IPS-20b (cell line): ENCODE data around the gene AQP5.

Experiments used
- H3K27ac ChIP-seq: one replicate; pipeline ENCODE4 v1.5.1; 2013; ENCODE audit warnings: low read length
- H3K27me3 ChIP-seq: 2 replicates; pipeline ENCODE4 v1.6.1; 2013; ENCODE audit warnings: mild to moderate bottlenecking, low read length, inconsistent platforms; ENCODE audit not compliant: insufficient read depth
- H3K36me3 ChIP-seq: 2 replicates; pipeline ENCODE4 v1.6.1; 2013; ENCODE audit warnings: low read depth, mild to moderate bottlenecking, inconsistent platforms, low read length, moderate library complexity; ENCODE audit not compliant: insufficient read depth
- H3K4me1 ChIP-seq: 2 replicates; pipeline ENCODE4 v1.6.1; 2013; ENCODE audit warnings: mild to moderate bottlenecking, control low read depth, inconsistent platforms, low read length, moderate library complexity; ENCODE audit not compliant: insufficient read depth
- H3K4me3 ChIP-seq: 2 replicates; pipeline ENCODE4 v1.5.1; 2013; ENCODE audit warnings: mild to moderate bottlenecking, low read length, inconsistent platforms
- H3K9ac ChIP-seq: 2 replicates; pipeline ENCODE4 v1.6.1; 2013; ENCODE audit warnings: low read depth, mild to moderate bottlenecking, inconsistent platforms, low read length, moderate library complexity
- H3K9me3 ChIP-seq: 2 replicates; pipeline ENCODE4 v1.6.1; 2013; ENCODE audit warnings: mild to moderate bottlenecking, low read depth, low read length, inconsistent platforms; ENCODE audit not compliant: insufficient read depth

AQP5 gene

DNA sequence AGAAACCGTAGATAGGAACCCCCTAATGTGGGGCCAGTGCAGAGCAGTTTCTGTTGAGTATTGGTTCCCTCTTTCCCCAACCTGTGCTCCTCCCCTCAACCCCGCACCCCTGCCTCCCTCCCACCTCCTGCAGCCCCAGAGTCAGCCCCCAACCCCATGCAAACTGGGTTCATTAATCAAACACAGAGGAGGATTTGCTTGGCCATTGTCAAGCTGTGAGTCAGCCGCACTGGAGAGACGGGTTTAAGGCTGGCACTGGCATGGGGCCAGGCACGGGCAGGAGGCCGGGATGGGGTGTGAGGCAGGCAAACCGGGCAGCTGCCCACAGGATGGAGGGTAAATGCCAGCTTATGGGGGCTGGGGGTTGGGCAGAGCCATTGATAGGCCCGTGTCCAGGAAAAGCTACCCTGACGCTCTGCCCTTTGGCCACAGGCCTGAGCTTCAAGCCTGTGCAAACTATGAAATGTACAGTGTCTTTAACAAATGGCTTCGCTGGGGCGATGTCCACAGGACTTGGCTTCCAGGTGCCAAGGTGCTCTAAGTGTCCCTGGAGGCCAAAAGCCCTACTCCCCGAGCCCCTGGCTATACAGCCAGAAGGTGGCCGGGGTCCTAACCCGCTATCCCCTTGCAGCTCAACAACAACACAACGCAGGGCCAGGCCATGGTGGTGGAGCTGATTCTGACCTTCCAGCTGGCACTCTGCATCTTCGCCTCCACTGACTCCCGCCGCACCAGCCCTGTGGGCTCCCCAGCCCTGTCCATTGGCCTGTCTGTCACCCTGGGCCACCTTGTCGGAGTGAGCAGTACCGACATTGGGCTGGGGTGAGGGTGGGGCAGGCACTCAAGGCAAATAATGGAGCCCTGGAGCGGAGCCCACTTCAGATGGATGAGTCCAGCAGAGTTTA lies 1.4 kb downstream of the AQP5 start:
- no peaks in the 10 kb centered on the region for H3K9me3 ChIP-seq
- peaks cover 18% of the 10 kb centered on the region for H3K4me1 ChIP-seq
- no peaks in the 10 kb centered on the region for H3K36me3 ChIP-seq
- H3K27me3 ChIP-seq, result peaks cover 95% of the 10 kb centered on the region
- no peak overlapping the region for H3K27ac ChIP-seq
- H3K9ac ChIP-seq, result no peak overlapping the region
- H3K4me3 ChIP-seq, result no peak overlapping the region

DNA sequence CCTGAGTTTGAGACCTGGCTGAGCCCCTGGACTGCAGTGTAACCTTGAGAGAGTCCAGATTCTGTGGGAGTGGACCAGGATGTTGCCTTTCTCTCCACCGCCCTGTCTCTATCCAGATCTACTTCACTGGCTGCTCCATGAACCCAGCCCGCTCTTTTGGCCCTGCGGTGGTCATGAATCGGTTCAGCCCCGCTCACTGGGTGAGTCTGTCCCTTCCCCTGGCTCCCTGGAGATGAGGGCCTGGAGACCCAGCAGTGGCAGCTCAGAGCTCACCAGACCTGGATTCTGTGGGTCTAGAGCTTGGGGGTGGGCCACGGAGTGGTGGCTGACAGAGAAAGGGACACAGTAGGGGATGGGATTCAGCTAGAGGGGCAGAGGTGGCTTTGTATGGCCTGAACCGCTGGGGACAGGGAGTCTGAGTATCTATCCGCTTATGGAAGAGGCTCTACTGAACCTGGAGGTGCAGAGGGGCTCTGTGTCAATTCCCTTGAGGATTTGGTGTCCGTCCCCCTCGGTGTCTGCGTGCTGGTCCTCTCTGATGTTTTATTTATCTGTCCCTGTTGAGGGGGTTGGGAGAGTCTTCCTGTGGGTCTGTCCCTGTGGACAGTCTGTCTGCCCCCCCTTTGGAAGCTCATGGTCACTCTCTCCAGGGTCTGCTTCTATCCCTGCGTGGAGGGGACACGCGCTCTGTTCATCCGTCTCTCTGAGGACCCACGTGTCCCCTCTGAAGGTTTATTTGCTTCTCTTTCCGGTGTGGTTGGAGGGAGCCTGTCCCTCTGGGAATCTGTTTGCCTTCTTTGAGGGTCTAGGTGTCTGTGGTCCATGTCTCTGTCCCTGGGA lies 2.5 kb downstream of the AQP5 start:
- Histone ChIP-seq H3K4me1 (peaks cover 15% of the 10 kb centered on the region), H3K27me3 (peaks cover 95% of the 10 kb centered on the region), H3K9me3 (no peaks in the 10 kb centered on the region), H3K36me3 (no peaks in the 10 kb centered on the region), H3K27ac (no peak overlapping the region), H3K9ac (no peak overlapping the region), H3K4me3 (no peak overlapping the region)

DNA sequence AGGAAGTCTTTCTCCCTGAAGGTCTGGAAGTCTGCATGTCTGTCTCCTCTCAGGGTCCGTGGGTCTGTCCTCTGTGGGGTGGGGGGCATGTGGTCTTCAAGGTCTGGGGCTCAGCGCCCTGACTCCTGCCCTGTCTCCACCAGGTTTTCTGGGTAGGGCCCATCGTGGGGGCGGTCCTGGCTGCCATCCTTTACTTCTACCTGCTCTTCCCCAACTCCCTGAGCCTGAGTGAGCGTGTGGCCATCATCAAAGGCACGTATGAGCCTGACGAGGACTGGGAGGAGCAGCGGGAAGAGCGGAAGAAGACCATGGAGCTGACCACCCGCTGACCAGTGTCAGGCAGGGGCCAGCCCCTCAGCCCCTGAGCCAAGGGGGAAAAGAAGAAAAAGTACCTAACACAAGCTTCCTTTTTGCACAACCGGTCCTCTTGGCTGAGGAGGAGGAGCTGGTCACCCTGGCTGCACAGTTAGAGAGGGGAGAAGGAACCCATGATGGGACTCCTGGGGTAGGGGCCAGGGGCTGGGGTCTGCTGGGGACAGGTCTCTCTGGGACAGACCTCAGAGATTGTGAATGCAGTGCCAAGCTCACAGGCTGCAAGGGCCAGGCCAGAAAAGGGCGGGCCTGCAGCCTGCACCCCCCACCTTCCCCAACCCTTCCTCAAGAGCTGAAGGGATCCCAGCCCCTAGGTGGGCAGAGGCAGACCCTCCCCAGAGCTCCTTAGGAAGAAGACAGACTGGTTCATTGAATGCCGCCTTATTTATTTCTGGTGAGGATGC lies 3.4 kb downstream of the AQP5 start:
- Histone ChIP-seq H3K4me1 (peaks cover 7% of the 10 kb centered on the region), H3K27ac (no peak overlapping the region), H3K36me3 (no peaks in the 10 kb centered on the region), H3K9me3 (no peaks in the 10 kb centered on the region), H3K9ac (no peak overlapping the region), H3K27me3 (peaks cover 95% of the 10 kb centered on the region), H3K4me3 (no peak overlapping the region)

DNA sequence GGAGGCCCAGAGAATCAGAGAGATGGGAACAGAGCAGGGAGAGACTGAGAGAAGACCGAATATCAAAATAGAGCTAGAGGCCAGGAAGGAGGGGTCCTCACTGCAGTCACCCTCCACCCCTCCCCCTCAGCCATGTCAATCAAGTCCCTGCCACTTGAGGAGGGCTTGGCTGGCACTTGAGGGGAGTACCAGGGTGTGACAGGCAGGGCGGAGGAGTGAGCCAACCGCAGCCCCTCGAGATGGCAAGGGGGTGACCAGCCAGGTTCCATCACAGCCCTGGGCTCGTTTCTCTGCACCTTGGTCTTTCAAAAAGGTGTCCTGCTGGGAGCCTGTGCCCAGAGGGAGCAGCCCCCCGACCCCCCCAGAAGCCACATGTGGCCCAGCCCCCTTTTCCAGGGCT lies 4.2 kb downstream of the AQP5 start:
- Histone ChIP-seq H3K9ac (no peak overlapping the region), H3K9me3 (no peaks in the 10 kb centered on the region), H3K27me3 (peaks cover 95% of the 10 kb centered on the region), H3K27ac (no peak overlapping the region), H3K4me3 (no peak overlapping the region), H3K36me3 (no peaks in the 10 kb centered on the region), H3K4me1 (no peaks in the 10 kb centered on the region)

DNA sequence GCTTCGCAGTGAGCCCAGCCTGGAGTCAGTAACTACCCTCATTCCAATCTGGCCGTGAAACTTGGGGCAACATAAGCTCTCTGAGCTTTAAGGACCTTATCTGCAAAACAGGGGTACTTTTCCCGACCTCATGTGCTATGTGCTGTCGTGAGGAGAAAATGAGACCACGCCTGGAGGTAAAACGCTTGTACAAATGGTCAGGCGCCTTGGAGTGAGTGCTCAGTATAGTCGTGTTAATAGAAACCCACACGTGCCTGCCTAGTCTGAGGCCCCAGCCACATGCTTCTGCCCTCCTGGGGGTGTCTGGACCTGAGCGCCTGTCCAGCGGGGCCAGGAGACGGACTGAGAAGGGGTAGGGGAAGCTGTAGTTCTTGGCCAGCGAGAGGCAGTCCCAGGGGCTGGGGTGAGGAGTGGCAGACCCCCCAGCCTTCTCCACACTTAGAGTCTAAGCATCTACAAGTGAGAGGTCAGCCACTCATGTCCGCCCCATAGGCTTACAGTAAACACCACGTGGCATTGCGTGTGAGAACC lies 4.9 kb downstream of the AQP5 start:
- H3K9ac ChIP-seq, result no peak overlapping the region
- H3K36me3 ChIP-seq, result no peaks in the 10 kb centered on the region
- peaks cover 96% of the 10 kb centered on the region for H3K27me3 ChIP-seq
- no peaks in the 10 kb centered on the region for H3K9me3 ChIP-seq
- no peak overlapping the region; the same call in 1 of the 2 replicates for H3K4me3 ChIP-seq
- H3K4me1 ChIP-seq, result 0 out of 2 replicates have a peak, but pooled peaks cover 1% of the 10 kb centered on the region
- no peak overlapping the region for H3K27ac ChIP-seq

DNA sequence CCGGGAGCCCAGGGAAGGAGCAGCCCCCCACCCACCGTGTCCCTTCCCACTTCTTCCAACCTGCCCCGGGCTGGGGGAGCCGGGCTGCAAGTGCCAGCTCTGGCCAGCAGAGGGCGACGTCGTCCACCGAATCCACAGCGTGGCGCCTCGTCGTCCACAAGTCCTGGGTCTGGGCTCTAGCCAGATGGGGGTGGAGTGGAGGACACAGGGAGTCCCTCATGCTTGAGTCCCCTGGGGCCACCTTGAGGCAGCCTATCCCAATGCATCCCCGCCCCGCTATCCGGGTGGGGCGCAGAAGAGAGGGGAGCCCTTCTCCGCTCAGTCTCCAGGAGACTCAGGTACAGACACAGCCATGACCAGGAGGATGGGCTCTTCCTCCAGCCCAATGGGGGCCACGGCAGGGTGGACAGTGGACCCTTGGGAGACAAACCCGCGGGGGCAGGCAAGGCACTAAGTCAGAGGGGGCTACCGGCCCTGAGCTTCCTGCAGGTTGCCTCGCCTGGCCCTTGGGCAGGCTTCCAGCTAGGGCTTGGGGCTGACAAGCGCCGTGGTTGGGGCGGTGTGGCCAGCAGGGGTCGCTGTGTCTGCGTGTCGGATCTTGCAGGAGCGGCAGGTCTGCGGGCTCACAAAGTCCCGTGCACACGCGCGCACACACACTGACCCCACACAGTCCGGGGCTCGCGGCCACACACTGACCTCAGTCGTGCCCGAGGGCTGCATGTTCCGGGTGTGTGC lies 5.5 kb downstream of the AQP5 start:
- 0 out of 2 replicates have a peak, but pooled peaks cover 2% of the 10 kb centered on the region for H3K4me1 ChIP-seq
- no peaks in the 10 kb centered on the region for H3K9me3 ChIP-seq
- H3K27me3 ChIP-seq, result peaks cover 97% of the 10 kb centered on the region
- H3K27ac ChIP-seq, result no peak overlapping the region
- H3K36me3 ChIP-seq, result no peaks in the 10 kb centered on the region
- peak overlapping the region; percentile 58 for H3K4me3 ChIP-seq
- H3K9ac ChIP-seq, result no peak overlapping the region

DNA sequence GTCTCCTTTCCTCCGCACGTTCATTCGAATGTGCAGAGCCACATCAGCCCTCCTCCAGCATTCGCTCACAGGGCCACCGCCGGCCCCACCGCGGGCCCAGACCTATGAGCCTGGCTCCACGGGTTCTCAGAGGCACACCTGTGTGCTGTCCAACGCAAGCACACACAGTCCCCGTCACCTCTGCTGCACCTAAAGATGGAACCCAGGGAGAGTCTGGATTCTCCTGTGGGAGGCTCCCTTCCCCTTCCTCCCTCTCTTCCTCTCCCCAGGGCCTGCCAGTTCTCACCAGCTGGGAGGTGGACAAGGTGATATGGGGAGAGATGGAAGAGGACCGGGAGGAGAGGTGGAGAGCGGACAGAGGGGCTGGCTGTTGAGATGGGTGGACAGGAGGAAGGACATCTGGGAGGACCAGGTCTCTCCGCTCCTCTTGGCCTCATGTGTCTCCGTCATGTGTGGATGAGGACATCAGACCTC lies 6.1 kb downstream of the AQP5 start:
- 0 out of 2 replicates have a peak, but pooled peaks cover 2% of the 10 kb centered on the region for H3K4me1 ChIP-seq
- H3K9ac ChIP-seq, result no peak overlapping the region
- no peaks in the 10 kb centered on the region for H3K9me3 ChIP-seq
- H3K27me3 ChIP-seq, result peaks cover 91% of the 10 kb centered on the region
- no peaks in the 10 kb centered on the region for H3K36me3 ChIP-seq
- H3K4me3 ChIP-seq, result peak overlapping the region; percentile 58
- H3K27ac ChIP-seq, result no peak overlapping the region

DNA sequence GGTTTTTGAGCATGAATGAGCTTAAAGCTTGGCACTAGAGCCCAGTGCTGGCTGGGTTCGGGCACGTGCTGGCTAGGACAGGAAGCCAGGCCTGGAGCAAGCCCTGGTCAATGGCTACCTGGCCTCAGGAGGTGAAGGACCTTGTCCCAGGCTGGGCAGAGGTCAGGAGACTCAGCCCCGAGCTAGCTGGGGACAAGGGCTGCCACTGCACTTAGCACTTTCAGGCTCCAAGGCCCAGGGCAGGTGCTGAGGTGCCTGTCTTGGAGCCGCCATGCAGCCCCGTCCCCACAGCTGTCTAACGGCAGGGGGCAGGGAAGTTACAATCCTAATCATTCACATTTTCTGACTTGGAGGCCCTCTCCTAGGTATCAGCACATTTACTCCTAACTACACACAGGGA lies 6.8 kb downstream of the AQP5 start:
- Histone ChIP-seq H3K4me1 (0 out of 2 replicates have a peak, but pooled peaks cover 2% of the 10 kb centered on the region), H3K4me3 (no peak overlapping the region), H3K9ac (no peak overlapping the region)

DNA sequence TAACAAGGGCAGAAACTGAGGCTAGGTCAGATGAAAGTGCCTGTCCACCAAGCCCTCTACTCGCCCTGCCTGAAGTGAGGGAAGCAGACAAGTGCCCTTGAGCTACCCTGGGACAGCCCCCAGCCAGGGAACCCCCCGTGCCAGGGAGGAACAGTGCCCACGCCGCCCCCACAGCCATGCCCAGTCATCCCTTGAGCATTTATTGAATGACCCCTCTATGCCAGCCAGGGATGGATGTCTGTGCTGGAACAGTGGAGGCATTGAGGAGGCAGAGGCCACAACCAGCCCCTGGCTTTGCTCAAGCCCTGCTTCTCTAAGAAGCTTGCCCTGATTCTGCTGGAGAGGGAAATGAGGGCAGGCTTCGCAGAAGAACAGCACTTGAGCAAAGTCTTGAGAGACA lies 7.4 kb downstream of the AQP5 start:
- no peak overlapping the region for H3K9ac ChIP-seq
- no peaks in the 10 kb centered on the region for H3K9me3 ChIP-seq
- H3K4me3 ChIP-seq, result no peak overlapping the region
- no peak overlapping the region for H3K27ac ChIP-seq
- H3K4me1 ChIP-seq, result 0 out of 2 replicates have a peak, but pooled peaks cover 2% of the 10 kb centered on the region
- peaks cover 79% of the 10 kb centered on the region for H3K27me3 ChIP-seq
- no peaks in the 10 kb centered on the region for H3K36me3 ChIP-seq

More for the DNA sequence above, 6.8 kb downstream of the AQP5 start:
- Histone ChIP-seq H3K9me3 (no peaks in the 10 kb centered on the region), H3K36me3 (no peaks in the 10 kb centered on the region), H3K27me3 (peaks cover 84% of the 10 kb centered on the region), H3K27ac (no peak overlapping the region)

DNA sequence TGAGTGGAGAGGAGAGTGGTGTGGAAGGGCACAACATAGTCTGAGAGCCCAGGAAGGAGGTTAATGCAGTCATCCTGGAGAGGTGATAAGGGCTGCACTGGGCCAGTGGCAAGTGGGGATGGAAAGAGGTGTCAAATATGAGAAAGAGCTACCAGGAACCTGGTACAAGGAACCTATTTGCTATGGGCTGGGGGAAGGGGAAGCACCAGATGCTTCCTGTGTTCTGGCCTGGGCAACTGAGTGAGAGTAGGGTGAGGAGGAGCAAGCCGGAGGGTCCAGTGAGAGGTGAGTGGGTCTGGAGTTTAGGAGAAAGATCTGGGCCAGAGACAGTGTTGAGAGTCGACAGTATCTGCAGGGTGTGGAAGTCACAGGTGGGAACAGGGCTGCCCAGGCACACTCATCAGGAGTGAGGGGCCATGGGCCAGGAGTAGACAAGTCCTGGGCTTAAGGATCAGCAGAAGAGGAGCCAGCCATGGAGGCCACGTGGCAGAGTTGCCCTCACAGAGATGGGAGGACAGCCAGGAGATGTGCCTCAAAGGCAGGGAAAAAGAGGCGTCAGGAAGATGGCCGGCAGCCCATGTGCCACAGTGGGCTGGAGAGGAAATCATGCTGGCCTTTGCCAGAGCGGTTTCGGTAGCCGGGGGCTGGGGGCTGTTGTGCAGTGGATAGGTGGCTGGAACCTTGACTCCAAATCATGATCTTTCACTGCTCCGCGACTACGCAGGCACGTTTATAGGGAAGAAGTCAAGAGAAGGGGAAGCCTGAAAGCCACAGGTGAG lies 8.2 kb downstream of the AQP5 start:
- Histone ChIP-seq H3K9me3 (no peaks in the 10 kb centered on the region), H3K27me3 (peaks cover 71% of the 10 kb centered on the region), H3K36me3 (no peaks in the 10 kb centered on the region), H3K27ac (no peak overlapping the region), H3K4me1 (0 out of 2 replicates have a peak, but pooled peaks cover 2% of the 10 kb centered on the region), H3K4me3 (no peak overlapping the region), H3K9ac (no peak overlapping the region)
